Astrocyte of the spinal cord (primary cell): ENCODE data around the gene GATAD1.
A peak's percentile ranks its signal among the peaks of the same experiment; 100 is the strongest.
"Not testable (repeated sequence)": the region's sequence is repeated elsewhere in the genome, so short reads cannot be mapped to it uniquely, and the experiment has no call there.

ENCODE experiments used
- DNase-seq: peaks from one replicate; pipeline ENCODE4 v3.0.0; 2011; ENCODE audit warnings: low read depth, low spot score
- H3K4me3 ChIP-seq: 2 replicates; pipeline ENCODE4 v1.5.1; 2011; ENCODE audit warnings: low read depth, mild to moderate bottlenecking, low read length, moderate library complexity
- in situ Hi-C: cut with HindIII; loops from 2 replicates; pipeline ENCODE4 v1.10.0; 2017; ENCODE audit warnings: low sequenced_read_pairs
- TF ChIP-seq, protein P1 (sequence below): IDR thresholded peaks from 2 replicates; pipeline ENCODE4 v1.5.1; 2012; ENCODE audit warnings: low read depth, mild to moderate bottlenecking, low read length, inconsistent platforms

GATAD1 gene

DNA sequence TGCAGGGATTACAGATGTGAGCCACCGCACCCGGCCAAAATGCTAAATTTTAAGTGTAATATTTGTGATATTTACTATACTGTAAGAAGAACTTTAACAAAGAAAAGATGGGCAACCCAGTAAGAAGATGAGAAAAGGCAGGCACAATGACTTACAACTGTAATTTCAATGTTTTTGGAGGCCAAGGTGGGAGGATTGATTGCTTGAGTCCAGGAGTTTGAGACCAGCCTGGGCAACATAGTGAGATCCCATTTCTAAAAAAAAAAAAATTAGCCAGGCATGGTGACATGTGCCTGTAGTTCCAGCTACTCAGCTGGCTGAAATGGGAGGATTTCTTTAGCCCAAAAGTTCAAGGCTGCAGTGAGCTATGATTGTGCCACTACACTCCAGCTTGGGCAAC lies 11.7 kb upstream of the GATAD1 start:
- no peak for DNase-seq
- in situ Hi-C loops = no loop called here

DNA sequence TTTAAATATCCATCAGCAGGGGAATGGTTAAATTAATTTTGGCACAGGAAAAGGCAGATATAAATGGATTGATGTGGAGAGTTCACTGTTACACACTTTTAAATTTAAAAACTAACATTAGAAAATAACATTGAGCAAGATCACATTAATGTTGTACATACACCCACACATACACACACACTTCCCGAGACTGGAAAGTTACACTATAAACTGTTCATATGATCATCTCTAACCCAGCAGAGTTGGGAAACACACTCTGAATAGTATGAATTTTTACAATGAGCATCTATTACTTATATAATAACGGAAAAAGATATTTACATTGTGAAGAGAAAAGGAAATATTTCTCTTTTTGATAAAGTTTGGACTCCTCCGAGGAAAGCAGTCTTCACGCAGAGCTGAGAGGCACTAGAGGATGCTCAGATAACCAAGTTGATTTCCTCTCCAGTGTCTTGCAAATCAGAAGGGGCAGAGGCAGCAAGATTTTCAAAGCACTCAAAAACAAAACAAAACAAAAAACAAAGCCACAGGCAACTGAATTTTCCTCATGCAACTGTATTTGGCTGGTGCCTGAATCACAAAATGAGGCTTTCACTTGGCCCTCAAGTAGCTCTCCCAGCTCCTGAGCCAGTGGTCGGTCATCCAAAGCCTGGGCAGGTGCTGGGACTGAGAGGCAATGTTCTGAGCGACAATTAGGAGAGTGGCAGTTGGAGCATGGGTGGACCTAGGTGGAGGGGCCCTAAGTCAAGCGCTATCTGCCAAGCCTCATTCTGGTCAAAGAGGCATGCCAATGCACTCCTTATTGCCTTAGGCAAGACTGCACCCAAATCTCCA lies 10.5 kb upstream of the GATAD1 start:
- H3K4me3 ChIP-seq = no peak overlapping the region
- TF ChIP-seq, protein P1, sequence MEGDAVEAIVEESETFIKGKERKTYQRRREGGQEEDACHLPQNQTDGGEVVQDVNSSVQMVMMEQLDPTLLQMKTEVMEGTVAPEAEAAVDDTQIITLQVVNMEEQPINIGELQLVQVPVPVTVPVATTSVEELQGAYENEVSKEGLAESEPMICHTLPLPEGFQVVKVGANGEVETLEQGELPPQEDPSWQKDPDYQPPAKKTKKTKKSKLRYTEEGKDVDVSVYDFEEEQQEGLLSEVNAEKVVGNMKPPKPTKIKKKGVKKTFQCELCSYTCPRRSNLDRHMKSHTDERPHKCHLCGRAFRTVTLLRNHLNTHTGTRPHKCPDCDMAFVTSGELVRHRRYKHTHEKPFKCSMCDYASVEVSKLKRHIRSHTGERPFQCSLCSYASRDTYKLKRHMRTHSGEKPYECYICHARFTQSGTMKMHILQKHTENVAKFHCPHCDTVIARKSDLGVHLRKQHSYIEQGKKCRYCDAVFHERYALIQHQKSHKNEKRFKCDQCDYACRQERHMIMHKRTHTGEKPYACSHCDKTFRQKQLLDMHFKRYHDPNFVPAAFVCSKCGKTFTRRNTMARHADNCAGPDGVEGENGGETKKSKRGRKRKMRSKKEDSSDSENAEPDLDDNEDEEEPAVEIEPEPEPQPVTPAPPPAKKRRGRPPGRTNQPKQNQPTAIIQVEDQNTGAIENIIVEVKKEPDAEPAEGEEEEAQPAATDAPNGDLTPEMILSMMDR = no peak
- no peak for DNase-seq
- in situ Hi-C loops = no loop called here

More for the DNA sequence above, 11.7 kb upstream of the GATAD1 start:
- TF ChIP-seq, protein P1 = no peak
- H3K4me3 ChIP-seq = no peak overlapping the region

DNA sequence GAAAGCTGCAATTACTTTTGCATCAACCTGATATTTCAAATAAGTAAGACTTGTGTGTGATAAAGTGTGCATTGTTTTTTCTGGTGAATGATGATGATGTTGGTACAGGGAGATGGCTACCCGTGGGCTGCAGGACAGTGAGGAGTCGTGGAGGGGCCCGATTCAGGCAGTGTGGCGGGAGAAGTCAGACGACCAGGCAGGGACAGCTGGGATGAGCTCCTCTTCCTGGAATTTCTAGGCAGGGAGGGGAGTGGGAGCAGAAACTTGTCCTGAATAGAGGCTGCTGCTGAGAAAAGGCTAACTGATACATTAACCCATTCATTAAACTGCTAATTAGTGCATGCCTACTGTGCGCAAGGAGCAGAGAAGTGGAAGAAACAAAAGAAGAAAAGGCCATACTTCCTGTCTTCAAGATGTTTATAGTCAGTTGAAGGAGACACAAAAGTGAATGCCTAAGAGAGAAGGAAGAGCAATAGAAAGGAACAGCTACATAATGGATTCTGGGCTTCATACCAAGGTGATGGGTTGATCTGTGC lies 9.3 kb upstream of the GATAD1 start:
- TF ChIP-seq, protein P1 = no peak
- no peak for DNase-seq
- in situ Hi-C loops = no loop called here

GRCh38 chr7:92442720-92443119 lies 4.6 kb upstream of the GATAD1 start:
- H3K4me3 ChIP-seq, DNase-seq, in situ Hi-C loops: not testable (repeated sequence)

More for the DNA sequence above, 9.3 kb upstream of the GATAD1 start:
- H3K4me3 ChIP-seq = no peak overlapping the region

DNA sequence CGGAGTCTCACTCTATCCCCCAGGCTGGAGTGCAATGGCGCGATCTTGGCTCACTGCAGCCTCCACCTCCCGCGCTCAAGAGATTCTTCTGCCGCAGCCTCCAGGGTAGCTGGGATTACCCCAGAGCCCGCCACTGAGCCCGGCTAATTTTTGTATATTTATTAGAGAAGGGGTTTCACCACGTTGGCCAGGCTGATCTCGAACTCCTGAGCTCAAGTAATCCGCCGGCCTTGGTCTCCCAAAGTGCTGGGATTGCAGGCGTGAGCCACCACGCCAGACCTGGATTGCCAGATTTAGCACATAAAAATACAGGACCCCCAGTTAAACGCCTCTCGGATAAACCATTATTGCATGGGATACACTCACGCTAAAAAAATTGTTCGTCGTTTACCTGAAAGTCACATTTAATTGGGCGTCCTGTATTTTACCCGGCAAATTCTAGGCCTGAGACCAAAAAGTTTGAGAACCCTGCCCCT lies 375 bp upstream of the GATAD1 start:
- in situ Hi-C loops = no loop called here
- H3K4me3 ChIP-seq = peak overlapping the region; percentile 78

GRCh38 chr7:92448205-92448747 lies 994 bp downstream of the GATAD1 start:
- peak; percentile 63 for DNase-seq
- peak overlapping the region; percentile 78 for H3K4me3 ChIP-seq
- in situ Hi-C loops = no loop called here
- TF ChIP-seq, protein P1 = peak; percentile 49

More for the DNA sequence above, 375 bp upstream of the GATAD1 start:
- DNase-seq = no peak
- TF ChIP-seq, protein P1 = no peak

- no peak for DNase-seq
- TF ChIP-seq, protein P1 = no peak
- H3K4me3 ChIP-seq = no peak overlapping the region
- in situ Hi-C loops = no loop called here
Observed at GRCh38 chr7:92451645-92452044, 4.4 kb downstream of the GATAD1 start.
